Thymus (tissue), 11 donors: Measurements from ENCODE around the gene ALKBH3. TPM values are rescaled to one million over a fixed set of nuclear protein-coding genes. Genes with fewer than 3 reads are reported as not detected.

ENCODE experiments used
- DNase-seq, 9 donors: peaks; one replicate each; pipeline ENCODE4 v3.0.0-alpha.2; 2013; ENCODE audit warnings: low spot score in 9 of 9, low read depth in 6 of 9, missing footprints in 1 of 9
- H3K27ac ChIP-seq, 2 donors: one replicate each; pipeline ENCODE4 v1.5.1; 2013; ENCODE audit warnings: control low read depth in 1 of 2, low read depth in 1 of 2, low read length in 1 of 2, mild to moderate bottlenecking in 1 of 2, moderate library complexity in 1 of 2
- H3K27me3 ChIP-seq, 2 donors: one replicate each; pipeline ENCODE4 v1.5.1; 2013; ENCODE audit warnings: low read length in 1 of 2; ENCODE audit not compliant: control insufficient read depth in 2 of 2, insufficient read depth in 1 of 2
- H3K36me3 ChIP-seq, 2 donors: one replicate each; pipeline ENCODE4 v1.5.1; 2013; ENCODE audit warnings: low read length in 1 of 2, mild to moderate bottlenecking in 1 of 2, moderate library complexity in 1 of 2; ENCODE audit not compliant: control insufficient read depth in 2 of 2, insufficient read depth in 2 of 2
- H3K4me1 ChIP-seq, 2 donors: one replicate each; pipeline ENCODE4 v1.5.1; 2013; ENCODE audit warnings: low read length in 2 of 2; ENCODE audit not compliant: control insufficient read depth in 2 of 2, insufficient read depth in 2 of 2
- H3K4me3 ChIP-seq, 2 donors: one replicate each; pipeline ENCODE4 v1.5.1; 2013; ENCODE audit warnings: low read length in 2 of 2, control low read depth in 1 of 2, mild to moderate bottlenecking in 1 of 2
- H3K9me3 ChIP-seq, 2 donors: one replicate each; pipeline ENCODE4 v1.5.1; 2013; ENCODE audit warnings: low read length in 1 of 2, mild to moderate bottlenecking in 1 of 2; ENCODE audit not compliant: control insufficient read depth in 2 of 2, insufficient read depth in 1 of 2
- WGBS: extraction: QIAGEN DNeasy Blood & Tissue Kit; methylation state at CpG from one replicate; pipeline ENCODE4 v1.1.7; 2013; 5-methylcytosine and 5-hydroxymethylcytosine counted together
- polyA plus RNA-seq: library from polyadenylated mRNA; stranded (reverse); fragments of 200-250 nt; gene quantifications from one replicate; pipeline ENCODE4 v1.2.3, GENCODE V29; 2013
- total RNA-seq: library from RNA; stranded (reverse); fragments of 120-200 nt; gene quantifications from one replicate; pipeline ENCODE4 v1.2.4, GENCODE V29; 2013
- donor health status: healthy.

ALKBH3 gene
- total and polyA plus RNA-seq, 2 donors = 33.5 to 36.0 TPM

DNA sequence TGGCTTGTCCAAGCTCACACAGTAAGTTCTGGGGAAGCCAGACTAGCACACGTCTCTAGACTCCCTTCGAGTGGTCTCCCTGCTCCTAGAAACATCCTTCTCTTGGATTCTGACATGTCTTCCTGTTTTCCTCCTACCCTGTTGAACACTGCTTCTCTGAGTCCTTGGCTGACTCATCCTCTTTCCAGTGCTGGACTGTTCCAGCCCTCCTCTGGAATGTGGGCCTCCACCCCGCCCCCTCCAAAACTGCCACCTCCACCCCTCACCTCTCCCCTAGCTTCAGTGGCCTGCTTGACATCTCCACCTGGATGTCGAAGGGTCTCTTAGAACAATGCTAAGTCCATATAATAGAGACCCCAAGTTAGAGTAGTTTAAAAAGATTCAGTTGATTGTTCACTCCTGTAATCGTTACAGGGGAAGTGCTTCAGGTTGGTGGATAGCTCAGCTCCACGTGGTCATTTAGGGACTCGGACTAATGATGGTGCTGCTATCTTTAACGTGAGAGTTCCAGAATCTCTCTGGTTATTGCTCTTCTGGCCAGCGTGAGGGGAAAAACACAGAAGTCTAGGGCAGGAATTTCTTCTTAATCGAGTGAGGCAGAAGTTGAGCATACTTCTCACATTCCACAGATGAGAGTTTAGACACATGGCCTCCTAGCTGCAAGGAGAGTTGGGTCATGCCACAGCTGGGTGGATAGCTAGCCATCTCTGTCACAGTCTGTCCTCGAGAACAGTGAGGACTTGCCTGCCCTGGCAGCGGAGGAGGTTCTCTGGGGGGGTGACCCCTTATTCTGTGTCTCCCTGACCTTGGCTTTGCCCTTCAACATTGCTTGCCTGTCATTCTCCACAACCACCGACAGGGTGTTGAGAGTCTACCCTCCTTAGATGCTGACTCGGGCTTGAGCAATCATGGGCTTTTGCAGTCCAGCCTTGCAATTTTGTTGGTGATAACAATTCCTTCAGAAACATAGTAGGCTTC, 57.1 kb downstream of the ALKBH3 start:
- peaks cover 3 to 12% of the 10 kb centered on the region in 2 donors for H3K4me1 ChIP-seq

GRCh38 chr11:43941257-43941994, 60.8 kb downstream of the ALKBH3 start:
- Histone ChIP-seq H3K27me3 (peaks cover 28 to 60% of the 10 kb centered on the region in 2 donors), H3K4me3 (peak overlapping the region; percentile 40 to 58), H3K36me3 (no peaks in the 10 kb centered on the region), H3K27ac (no peak overlapping the region), H3K4me1 (peaks cover 6 to 21% of the 10 kb centered on the region in 2 donors), H3K9me3 (peaks cover 0 to 3% of the 10 kb centered on the region in 2 donors)
- no peak for DNase-seq
- WGBS = 54% methylated on average over 5 of the region's 5 CpGs

More for the DNA sequence above, 57.1 kb downstream of the ALKBH3 start:
- Histone ChIP-seq H3K36me3 (no peaks in the 10 kb centered on the region), H3K9me3 (peaks cover 0 to 2% of the 10 kb centered on the region in 2 donors), H3K4me3 (no peak overlapping the region), H3K27me3 (peaks cover 2 to 36% of the 10 kb centered on the region in 2 donors), H3K27ac (no peak overlapping the region)
- DNase-seq = no peak
- WGBS = 84% methylated on average over 14 of the region's 14 CpGs

DNA sequence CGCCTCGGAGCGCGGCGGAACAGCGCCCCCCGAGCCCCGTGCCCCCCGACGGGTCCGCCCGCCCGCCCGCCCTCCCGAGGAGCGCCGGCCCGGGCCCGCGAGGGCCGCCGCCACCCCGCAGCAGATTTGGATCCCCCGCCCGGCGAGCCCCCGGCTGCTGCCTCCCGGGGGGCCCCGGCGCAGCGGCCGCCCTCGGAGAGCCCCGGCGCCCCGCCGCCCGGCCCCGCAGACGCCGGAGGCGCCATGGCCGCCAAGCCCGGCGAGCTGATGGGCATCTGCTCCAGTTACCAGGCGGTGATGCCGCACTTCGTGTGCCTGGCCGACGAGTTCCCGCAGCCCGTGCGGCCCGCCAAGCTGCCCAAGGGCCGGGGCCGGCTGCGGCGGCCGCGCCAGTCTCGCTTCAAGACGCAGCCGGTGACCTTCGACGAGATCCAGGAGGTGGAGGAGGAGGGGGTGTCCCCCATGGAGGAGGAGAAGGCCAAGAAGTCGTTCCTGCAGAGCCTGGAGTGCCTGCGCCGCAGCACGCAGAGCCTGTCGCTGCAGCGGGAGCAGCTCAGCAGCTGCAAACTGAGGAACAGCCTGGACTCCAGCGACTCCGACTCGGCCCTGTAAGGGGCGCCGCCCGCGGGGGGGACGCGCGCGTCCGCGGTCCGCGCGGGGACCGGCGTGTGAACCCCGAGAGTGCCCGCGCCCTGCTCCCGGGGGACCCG, 62.2 kb downstream of the ALKBH3 start:
- H3K27ac ChIP-seq = no peak overlapping the region
- H3K27me3 ChIP-seq = peaks cover 28 to 71% of the 10 kb centered on the region in 2 donors
- peak in 2 of 9 donors; percentile 28 to 29 for DNase-seq
- under 1% methylated on average over 85 of the region's 94 CpGs for WGBS
- H3K9me3 ChIP-seq = peaks cover 0 to 3% of the 10 kb centered on the region in 2 donors
- peak overlapping the region; percentile 36 to 58 for H3K4me3 ChIP-seq
- peaks cover 6 to 21% of the 10 kb centered on the region in 2 donors for H3K4me1 ChIP-seq
- H3K36me3 ChIP-seq = no peaks in the 10 kb centered on the region

DNA sequence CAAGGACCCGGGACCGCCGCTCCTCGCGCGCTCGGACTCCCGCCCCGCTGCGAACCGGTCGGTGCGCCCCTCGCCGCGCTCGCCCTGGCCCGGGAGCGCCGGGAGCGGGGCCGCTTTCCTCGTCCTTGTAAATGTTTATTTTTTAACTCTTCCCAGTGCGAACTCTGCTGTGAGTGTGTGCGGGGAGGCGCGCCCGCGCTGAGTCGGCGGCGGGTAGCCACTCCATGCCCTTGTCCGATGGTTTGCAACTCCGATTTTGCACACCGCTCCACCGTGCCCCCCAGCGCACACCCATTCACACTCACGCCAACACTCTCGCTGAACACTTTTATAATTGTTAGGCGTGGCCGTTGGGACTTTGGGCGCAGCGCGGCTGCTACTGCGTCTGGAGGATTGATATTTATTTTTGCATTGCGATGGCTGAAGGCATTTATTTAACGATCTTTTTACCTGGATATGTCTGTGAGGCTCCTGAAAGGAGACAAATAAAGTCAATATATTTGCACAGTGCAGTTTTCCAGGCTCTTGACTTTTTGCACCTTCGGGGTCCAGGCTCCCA, 62.8 kb downstream of the ALKBH3 start:
- Histone ChIP-seq H3K4me3 (peak overlapping the region; percentile 27 to 58), H3K27ac (no peak overlapping the region), H3K27me3 (peaks cover 28 to 73% of the 10 kb centered on the region in 2 donors), H3K9me3 (peaks cover 0 to 3% of the 10 kb centered on the region in 2 donors), H3K4me1 (peaks cover 6 to 21% of the 10 kb centered on the region in 2 donors), H3K36me3 (no peaks in the 10 kb centered on the region)
- DNase-seq = no peak
- WGBS = under 1% methylated on average over 48 of the region's 48 CpGs

- Histone ChIP-seq H3K9me3 (peaks cover 0 to 3% of the 10 kb centered on the region in 2 donors), H3K27ac (no peak overlapping the region), H3K4me1 (peaks cover 6 to 21% of the 10 kb centered on the region in 2 donors), H3K36me3 (no peaks in the 10 kb centered on the region), H3K27me3 (peaks cover 28 to 71% of the 10 kb centered on the region in 2 donors), H3K4me3 (peak overlapping the region in 1 of 2 donors; percentile 27)
- no peak for DNase-seq
- WGBS = 3% methylated on average over 54 of the region's 54 CpGs
Measured at GRCh38 chr11:43943931-43944751, 63.5 kb downstream of the ALKBH3 start.

DNA sequence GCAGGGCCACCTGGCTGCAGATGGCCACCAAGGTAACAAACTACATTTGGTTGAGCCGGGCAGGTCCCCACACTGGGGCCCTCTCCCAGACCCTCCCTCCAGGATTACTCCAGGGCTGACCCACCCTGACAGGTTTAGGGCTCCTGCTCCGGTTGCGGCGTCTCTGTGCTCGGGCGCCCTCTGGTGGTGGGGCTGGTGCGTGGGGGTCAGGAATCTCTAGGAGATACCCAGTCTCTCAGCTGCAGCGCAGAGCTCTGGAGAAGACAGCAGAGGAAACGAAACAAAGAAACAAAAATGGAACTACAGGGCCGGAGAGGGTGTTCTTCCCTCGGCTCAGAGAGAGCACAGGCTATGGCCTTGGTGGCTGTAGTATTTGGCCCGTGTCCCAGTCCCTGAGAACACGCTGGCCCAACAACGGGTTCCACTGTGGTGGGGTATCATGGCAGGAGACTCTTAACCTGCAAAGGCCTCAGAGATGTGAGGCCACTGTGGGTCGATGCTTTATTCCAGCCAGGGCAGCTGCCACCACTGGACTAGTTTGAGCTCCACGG, 64.2 kb downstream of the ALKBH3 start:
- Histone ChIP-seq H3K27me3 (peaks cover 28 to 71% of the 10 kb centered on the region in 2 donors), H3K9me3 (peaks cover 0 to 3% of the 10 kb centered on the region in 2 donors), H3K27ac (no peak overlapping the region), H3K36me3 (no peaks in the 10 kb centered on the region), H3K4me1 (peaks cover 6 to 21% of the 10 kb centered on the region in 2 donors), H3K4me3 (no peak overlapping the region)
- peak in 4 of 9 donors; percentile 22 to 57 (median 40) for DNase-seq
- WGBS = 31% methylated on average over 16 of the region's 16 CpGs

- Histone ChIP-seq H3K36me3 (no peaks in the 10 kb centered on the region), H3K27ac (no peak overlapping the region), H3K4me1 (peaks cover 3 to 12% of the 10 kb centered on the region in 2 donors), H3K9me3 (peaks cover 0 to 3% of the 10 kb centered on the region in 2 donors), H3K27me3 (peaks cover 28 to 57% of the 10 kb centered on the region in 2 donors), H3K4me3 (no peak overlapping the region)
- no peak for DNase-seq
- WGBS = 57% methylated on average over 9 of the region's 9 CpGs
Measured at GRCh38 chr11:43947003-43947500, 66.4 kb downstream of the ALKBH3 start.
